Activated B cell treated with CpG ODN at 0.5 μM for 24 hours (primary cell): Measurements from ENCODE around the gene ANKS1A. TPM values are rescaled to one million over a fixed set of nuclear protein-coding genes. Genes with fewer than 3 reads are reported as not detected.

Experiments used
- ATAC-seq: fragments of 200-7000 bp; cut with Tn5 transposase; one replicate; pipeline ENCODE4 v1.10.0; 2021; ENCODE audit warnings: low read depth, mild to moderate bottlenecking, moderate library complexity
- CTCF ChIA-PET: fragments of 350-600 bp; sonication (Branson Sonifier 250); formaldehyde crosslinking; loops from one replicate; lab custom pipeline; 2021; ENCODE audit warnings: antibody characterized with exemption; lab: Charles Lee
- POLR2A ChIA-PET: fragments of 350-600 bp; sonication (Branson Sonifier 250); formaldehyde crosslinking; loops from one replicate; lab custom pipeline; 2021; ENCODE audit warnings: antibody characterized with exemption; lab: Charles Lee
- DNase-seq: peaks from one replicate; pipeline ENCODE4 v3.0.0; 2022
- H3K27ac Mint-ChIP-seq: one replicate; pipeline ENCODE4 v1.8.0; 2020; ENCODE audit warnings: mixed read lengths
- H3K27me3 Mint-ChIP-seq: one replicate; pipeline ENCODE4 v1.8.0; 2021; ENCODE audit warnings: mixed read lengths
- H3K36me3 Mint-ChIP-seq: one replicate; pipeline ENCODE4 v1.8.0; 2021; ENCODE audit warnings: low read depth, mixed read lengths
- H3K4me1 Mint-ChIP-seq: one replicate; pipeline ENCODE4 v1.8.0; 2021; ENCODE audit warnings: mixed read lengths
- H3K4me3 Mint-ChIP-seq: one replicate; pipeline ENCODE4 v1.8.0; 2020; ENCODE audit warnings: mild to moderate bottlenecking, mixed read lengths
- H3K9me3 Mint-ChIP-seq: one replicate; pipeline ENCODE4 v1.8.0; 2020; ENCODE audit warnings: mixed read lengths
- CTCF ChIP-seq: fragments of 200-600 bp; IDR thresholded peaks from one replicate; pipeline ENCODE4 v1.8.0; 2022; ENCODE audit warnings: antibody characterized with exemption, mild to moderate bottlenecking
- intact Hi-C: fragments of 100-400 bp; cut with micrococcal nuclease; formaldehyde crosslinking; loops from one replicate; pipeline ENCODE4 v1.15.1; 2024
- total RNA-seq: library from RNA; stranded (reverse); gene quantifications from 2 replicates; pipeline ENCODE4 v1.2.3, GENCODE V29; 2022

Gene ANKS1A
- total RNA-seq, 1 donor from 2014 or later: 12.6 TPM

GRCh38 chr6:34947561-34947960 lies 58.5 kb downstream of the ANKS1A start:
- DNase-seq: no peak
- POLR2A ChIA-PET: no interaction called here
- peaks cover 3% of the 10 kb centered on the region for H3K36me3 Mint-ChIP-seq
- H3K4me3 Mint-ChIP-seq: no peak overlapping the region
- H3K27me3 Mint-ChIP-seq: no peaks in the 10 kb centered on the region
- H3K4me1 Mint-ChIP-seq: no peaks in the 10 kb centered on the region
- no peak for TF ChIP-seq CTCF
- CTCF ChIA-PET: no interaction called here
- peaks cover 3% of the 10 kb centered on the region for H3K9me3 Mint-ChIP-seq
- intact Hi-C loops: no loop called here
- no peak for ATAC-seq
- H3K27ac Mint-ChIP-seq: no peak overlapping the region

DNA sequence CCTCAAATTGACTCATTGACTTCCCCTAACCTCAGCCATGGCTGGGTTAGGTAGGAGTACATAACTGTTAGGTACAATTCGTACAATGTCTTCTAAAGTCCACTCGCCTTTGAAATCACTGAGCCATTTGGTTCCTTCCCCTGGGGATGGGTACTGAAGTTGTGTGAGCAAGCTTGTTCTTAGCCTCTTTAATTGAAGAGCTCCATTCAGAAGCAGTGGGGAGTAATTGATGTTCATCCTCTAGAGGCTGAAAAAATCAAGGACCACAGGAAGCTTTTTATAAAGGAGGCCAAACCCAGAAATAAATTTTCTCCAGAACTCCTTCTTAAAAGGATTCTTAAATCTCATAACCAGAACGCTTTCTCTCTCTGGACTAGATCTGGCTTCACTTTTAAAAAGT lies 60.6 kb downstream of the ANKS1A start:
- H3K36me3 Mint-ChIP-seq: no peaks in the 10 kb centered on the region
- CTCF ChIA-PET: no interaction called here
- POLR2A ChIA-PET: interaction anchor here (0.7 kb wide), 1 partner anchor 61 kb away, joined by 3 read pairs; no protein-coding TSS in a partner anchor
- no peaks in the 10 kb centered on the region for H3K9me3 Mint-ChIP-seq
- ATAC-seq (no peak), DNase-seq (no peak)
- no peaks in the 10 kb centered on the region for H3K27me3 Mint-ChIP-seq
- intact Hi-C loops: no loop called here
- no peak overlapping the region for H3K4me3 Mint-ChIP-seq
- peaks cover 2% of the 10 kb centered on the region for H3K4me1 Mint-ChIP-seq
- H3K27ac Mint-ChIP-seq: no peak overlapping the region
- TF ChIP-seq CTCF: no peak

DNA sequence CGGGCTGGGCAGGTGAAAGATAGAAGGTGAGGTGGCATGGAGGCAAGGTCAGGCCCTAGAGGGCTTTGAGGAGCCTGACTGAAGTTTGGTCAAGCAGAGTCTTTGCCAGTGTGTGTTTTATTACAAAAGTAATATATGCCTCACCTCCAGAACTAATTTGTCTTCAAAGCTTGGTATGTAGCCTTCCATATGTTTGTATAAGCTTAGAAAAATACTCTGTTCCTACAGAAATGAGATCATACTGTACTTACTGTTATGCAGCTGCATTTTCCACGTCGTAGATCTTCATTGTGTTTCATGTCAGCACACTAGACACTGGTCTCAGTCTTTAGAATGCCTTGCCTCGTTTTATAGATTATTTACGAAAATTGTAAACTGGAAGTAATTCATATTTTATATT lies 61.8 kb downstream of the ANKS1A start:
- ATAC-seq (no peak), DNase-seq (no peak)
- H3K4me1 Mint-ChIP-seq: peaks cover 11% of the 10 kb centered on the region
- no peak for TF ChIP-seq CTCF
- POLR2A ChIA-PET: no interaction called here
- no peaks in the 10 kb centered on the region for H3K27me3 Mint-ChIP-seq
- CTCF ChIA-PET: interaction anchor here (1.2 kb wide), 1 partner anchor 10 kb away, joined by 5 read pairs; no protein-coding TSS in a partner anchor
- intact Hi-C loops: no loop called here
- no peak overlapping the region for H3K27ac Mint-ChIP-seq
- H3K4me3 Mint-ChIP-seq: no peak overlapping the region
- H3K36me3 Mint-ChIP-seq: no peaks in the 10 kb centered on the region
- no peaks in the 10 kb centered on the region for H3K9me3 Mint-ChIP-seq

GRCh38 chr6:34951731-34952130 lies 62.7 kb downstream of the ANKS1A start:
- H3K4me3 Mint-ChIP-seq: no peak overlapping the region
- no peaks in the 10 kb centered on the region for H3K9me3 Mint-ChIP-seq
- ChIA-PET POLR2A (no interaction called here), CTCF (interaction anchor here (1.2 kb wide), 1 partner anchor 9 kb away, joined by 5 read pairs; no protein-coding TSS in a partner anchor)
- H3K27ac Mint-ChIP-seq: no peak overlapping the region
- peaks cover 17% of the 10 kb centered on the region for H3K4me1 Mint-ChIP-seq
- intact Hi-C loops: no loop called here
- no peak for DNase-seq
- no peaks in the 10 kb centered on the region for H3K36me3 Mint-ChIP-seq
- no peak for TF ChIP-seq CTCF
- no peaks in the 10 kb centered on the region for H3K27me3 Mint-ChIP-seq
- ATAC-seq: no peak

DNA sequence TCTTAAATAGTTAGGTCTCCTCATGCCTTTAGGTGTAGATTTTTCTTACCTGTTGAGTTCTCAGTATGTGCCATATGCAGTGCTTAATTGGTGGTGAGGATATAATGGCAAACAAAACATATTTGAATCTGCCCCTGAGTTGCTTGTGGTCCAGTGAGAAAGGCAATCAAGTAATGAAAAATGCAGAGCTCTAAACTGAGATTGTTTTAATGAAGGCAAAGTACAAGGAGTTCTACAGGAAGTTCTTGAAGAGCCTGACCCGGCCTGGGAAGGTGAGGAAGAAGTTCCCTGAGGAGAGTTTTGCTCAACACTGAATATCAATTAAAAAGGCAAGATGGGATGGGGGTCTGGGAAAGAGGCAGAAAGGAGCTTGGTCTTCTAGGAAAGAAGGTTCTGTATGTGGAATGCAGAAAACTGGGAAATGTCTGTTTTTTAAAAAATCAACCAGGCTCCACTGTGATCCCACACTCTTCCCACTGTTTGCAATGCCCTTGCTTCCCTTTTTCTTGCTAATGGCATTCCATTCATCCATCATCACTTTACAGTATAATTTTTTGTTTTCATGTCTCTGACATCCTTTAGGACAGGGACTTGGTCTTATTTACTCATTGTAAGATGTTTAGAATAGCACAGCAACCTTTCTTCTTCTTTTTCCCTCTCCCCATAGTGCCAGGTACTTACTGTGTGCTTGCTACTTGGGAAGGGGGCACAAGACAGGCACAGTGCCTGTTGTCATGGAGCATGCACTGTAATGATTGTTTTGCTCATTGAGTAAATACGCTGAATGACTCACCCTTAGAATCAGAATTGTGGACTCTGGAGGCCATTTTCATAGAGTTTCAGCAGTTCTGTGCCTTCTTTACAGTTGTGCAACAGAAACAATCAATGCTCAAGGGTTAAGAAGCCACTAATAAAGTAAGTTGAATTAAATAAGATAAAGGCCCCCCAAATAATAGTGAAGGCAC lies 64.3 kb downstream of the ANKS1A start:
- Mint-ChIP-seq H3K27ac (no peak overlapping the region), H3K27me3 (no peaks in the 10 kb centered on the region), H3K4me3 (no peak overlapping the region), H3K9me3 (no peaks in the 10 kb centered on the region), H3K36me3 (no peaks in the 10 kb centered on the region), H3K4me1 (peaks cover 20% of the 10 kb centered on the region)
- DNase-seq: no peak
- no peak for TF ChIP-seq CTCF
- intact Hi-C loops: no loop called here
- CTCF ChIA-PET: no interaction called here
- no peak for ATAC-seq
- POLR2A ChIA-PET: interaction anchor here (0.6 kb wide), 1 partner anchor 352 kb away, joined by 3 read pairs; no protein-coding TSS in a partner anchor
